Suppressor macrophage treated with lipopolysaccharide for 1 hour (primary cell): ENCODE data around the gene TM9SF2.

Experiments used
- DNase-seq, 3 donors: peaks; one replicate each; pipeline ENCODE4 v3.0.0-alpha.2; 2020 to 2022

TM9SF2 gene

GRCh38 chr13:99582511-99582910 is 81.2 kb downstream of the TM9SF2 start:
- no peak for DNase-seq

GRCh38 chr13:99585609-99586008 is 84.3 kb downstream of the TM9SF2 start:
- no peak for DNase-seq

DNA sequence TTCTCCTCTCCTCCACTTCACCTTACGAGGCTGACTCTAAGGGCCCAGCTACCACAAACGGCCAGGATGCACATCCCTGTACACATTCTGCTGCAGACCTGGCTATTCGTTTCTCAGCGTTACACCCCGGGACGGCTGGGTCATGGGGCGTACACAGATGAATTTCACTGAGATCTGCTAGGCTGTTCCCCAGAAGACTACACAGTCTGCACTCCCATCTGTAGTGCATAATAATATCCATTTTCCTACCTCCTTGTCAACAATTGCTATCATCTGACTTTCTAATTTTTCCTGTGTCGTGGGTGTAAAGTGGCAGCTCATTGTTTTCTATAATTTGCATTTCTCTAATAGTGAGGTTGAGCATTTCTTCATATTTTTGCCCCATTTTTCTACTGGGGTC is 85.7 kb downstream of the TM9SF2 start:
- no peak for DNase-seq

DNA sequence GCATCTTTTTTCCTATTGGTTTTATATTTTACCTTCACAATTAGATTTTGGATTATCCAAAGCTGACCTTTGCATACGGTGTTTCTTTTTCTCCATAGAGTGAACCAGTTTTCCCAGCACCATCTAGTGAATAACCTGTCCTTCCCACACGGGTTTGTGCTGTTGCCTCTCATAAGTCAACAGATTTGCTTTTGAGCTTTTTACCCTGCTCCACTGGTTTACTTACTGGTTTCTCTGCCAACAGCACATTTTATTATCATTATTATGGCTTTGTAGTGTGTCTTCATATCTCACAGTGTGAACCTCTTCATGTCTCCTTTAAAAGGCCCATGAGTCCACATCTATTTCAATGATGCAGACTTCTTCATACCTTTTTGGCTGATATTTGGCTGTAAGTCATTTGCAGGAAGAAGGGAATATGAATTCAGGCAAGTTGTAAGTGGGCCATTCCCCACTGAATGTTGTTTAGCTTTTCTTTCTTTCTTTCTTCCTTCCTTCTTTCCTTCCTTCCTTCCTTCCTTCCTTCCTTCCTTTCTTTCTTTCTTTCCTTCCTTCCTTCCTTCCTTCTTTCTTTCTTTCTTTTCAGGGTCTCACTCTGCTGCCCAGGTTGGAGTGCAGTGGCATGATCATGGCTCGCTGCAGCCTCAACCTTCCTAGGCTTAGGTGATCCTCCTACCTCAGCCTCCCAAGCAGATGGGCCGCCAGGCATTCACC is 86.8 kb downstream of the TM9SF2 start:
- DNase-seq = no peak

GRCh38 chr13:99589575-99589974 is 88.3 kb downstream of the TM9SF2 start:
- DNase-seq = no peak

DNA sequence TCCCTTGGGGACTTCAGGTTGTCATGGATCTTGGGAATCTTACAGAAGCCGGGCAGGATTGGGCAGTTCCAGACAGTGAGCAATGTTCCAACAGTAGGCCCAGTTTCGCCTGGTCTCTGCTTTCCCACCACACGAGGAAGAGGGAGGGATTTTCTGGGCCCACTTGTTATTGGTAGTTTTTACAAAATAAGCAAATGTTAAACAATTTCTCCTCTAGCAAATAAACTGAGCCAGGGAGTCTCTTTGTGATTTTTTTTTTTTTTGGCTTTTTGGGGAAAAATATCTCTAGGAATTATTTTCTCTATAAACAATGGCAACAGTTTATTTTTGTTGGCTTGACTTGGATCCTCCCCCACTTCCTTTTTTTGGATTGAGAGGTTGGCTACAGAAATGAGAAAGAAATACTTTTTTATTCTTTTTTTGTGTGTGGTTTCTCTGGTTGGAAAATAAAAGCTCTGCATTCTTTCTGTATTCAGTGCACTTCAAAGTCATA is 89.3 kb downstream of the TM9SF2 start:
- DNase-seq = no peak

DNA sequence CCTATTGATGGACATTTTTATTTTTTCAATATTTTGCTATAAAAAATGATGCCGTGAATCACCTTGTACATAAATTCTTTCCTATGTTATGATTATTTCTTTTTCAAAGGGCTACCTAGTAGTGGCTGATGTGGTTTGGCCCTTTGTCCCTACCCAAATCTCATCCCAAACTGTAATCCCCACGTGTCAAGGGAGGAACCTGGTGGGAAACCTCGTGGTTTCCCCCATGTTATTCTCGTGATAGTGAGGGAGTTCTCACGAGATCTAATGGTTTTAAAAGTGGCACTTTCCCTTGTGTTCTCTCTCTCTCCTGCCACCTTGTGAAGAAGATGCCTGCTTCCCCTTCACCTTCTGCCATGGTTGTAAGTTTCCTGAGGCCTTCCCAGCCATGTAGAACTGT is 94.9 kb downstream of the TM9SF2 start:
- DNase-seq = no peak

- no peak for DNase-seq
Observed at GRCh38 chr13:99600318-99600717, 99.0 kb downstream of the TM9SF2 start.

DNA sequence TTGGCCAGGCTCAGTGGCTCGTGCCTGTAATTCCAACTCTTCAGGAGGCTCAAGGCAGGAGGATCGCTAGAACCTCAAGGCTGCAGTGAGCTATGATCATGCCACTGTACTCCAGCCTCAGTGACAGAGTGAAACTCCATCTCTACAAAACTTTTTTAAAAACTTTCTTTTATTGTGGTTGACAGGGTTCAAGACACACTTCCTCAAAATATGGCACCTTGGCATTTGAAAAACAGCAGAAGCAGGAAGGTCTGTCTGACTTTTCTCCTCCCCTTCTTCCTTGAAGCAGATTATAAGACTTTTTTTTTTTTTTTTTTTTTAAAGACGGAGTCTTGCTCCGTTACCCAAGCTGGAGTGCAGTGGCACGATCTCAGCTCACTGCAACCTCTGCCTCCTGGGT is 100.3 kb downstream of the TM9SF2 start:
- no peak for DNase-seq

DNA sequence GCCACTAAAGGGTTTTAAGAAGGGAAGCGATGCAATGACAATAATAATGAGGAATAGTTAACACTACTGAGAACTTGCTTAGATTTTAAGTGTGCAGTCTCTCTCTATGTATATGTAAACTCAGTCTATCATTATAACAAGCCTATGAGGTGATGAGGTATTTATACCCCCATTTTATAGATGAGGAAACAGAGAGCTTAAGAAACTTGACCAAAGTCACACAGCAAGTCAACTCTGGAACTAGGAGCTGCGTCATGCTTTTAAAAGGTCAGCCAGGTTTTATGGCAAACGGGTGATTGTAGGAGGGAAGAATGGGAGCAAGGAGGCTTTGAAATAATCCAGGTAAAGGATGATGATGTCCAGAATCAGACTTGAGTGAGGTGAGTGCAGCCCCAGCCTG is 103.4 kb downstream of the TM9SF2 start:
- no peak for DNase-seq

- DNase-seq = peak; percentile 18 to 47 (median 28)
Observed at GRCh38 chr13:99605420-99606323, 104.4 kb downstream of the TM9SF2 start.

- peak; percentile 88 to 97 (median 95) for DNase-seq
Observed at GRCh38 chr13:99606324-99607066, 105.2 kb downstream of the TM9SF2 start, which contains the start of gene CLYBL. CLYBL (plus strand) TSS chr13:99606690.

DNA sequence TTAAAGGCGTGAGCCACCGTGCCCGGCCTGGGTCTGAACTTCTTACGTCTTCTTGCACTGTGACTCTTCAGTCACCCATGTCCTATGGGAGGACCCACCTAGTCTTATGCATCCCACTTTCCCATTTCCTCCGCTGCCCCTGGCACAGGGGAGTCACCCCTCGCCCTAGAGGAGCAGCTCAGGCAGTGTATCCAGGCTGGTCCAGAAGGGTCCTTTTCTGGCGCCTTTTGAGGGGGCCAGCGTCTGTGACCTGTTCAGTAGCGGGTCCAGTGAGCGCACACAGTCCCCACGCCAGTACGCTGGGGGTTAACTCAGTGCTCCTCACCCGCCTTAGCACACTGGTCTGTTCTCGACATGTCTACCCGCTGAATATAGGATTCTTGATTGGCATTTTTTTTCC is 107.1 kb downstream of the TM9SF2 start:
- DNase-seq = no peak

GRCh38 chr13:99610702-99611289 is 109.5 kb downstream of the TM9SF2 start:
- DNase-seq = no peak
